Endodermal cell (in vitro differentiated cells): ENCODE measurements around the gene GALNT14. TPM values are rescaled to one million over a fixed set of nuclear protein-coding genes. Genes with fewer than 3 reads are reported as not detected.
A peak's percentile ranks its signal among the peaks of the same experiment; 100 is the strongest.

Experiments
- DNase-seq: peaks from one replicate; pipeline ENCODE4 v3.0.0-alpha.2; 2017
- H3K27ac ChIP-seq: 2 replicates; pipeline ENCODE4 v1.5.1; 2013; ENCODE audit warnings: mild to moderate bottlenecking, low read depth, low read length, moderate library complexity
- H3K27me3 ChIP-seq: 2 replicates; pipeline ENCODE4 v1.6.1; 2013; ENCODE audit warnings: mild to moderate bottlenecking, low read length, moderate library complexity; ENCODE audit not compliant: insufficient read depth, control insufficient read depth, poor library complexity, severe bottlenecking
- H3K36me3 ChIP-seq: 2 replicates; pipeline ENCODE4 v1.7.0; 2013; ENCODE audit warnings: mild to moderate bottlenecking, low read length, moderate library complexity; ENCODE audit not compliant: control insufficient read depth, insufficient read depth
- H3K4me1 ChIP-seq: one replicate; pipeline ENCODE4 v1.7.0; 2013; ENCODE audit warnings: low read length; ENCODE audit not compliant: control insufficient read depth, insufficient read depth
- H3K4me3 ChIP-seq: 2 replicates; pipeline ENCODE4 v1.5.1; 2013; ENCODE audit warnings: mild to moderate bottlenecking, low read length, moderate library complexity
- H3K9ac ChIP-seq: 2 replicates; pipeline ENCODE4 v1.6.1; 2013; ENCODE audit warnings: mild to moderate bottlenecking, low read length, moderate library complexity; ENCODE audit not compliant: poor library complexity, severe bottlenecking; ENCODE audit errors: extremely low read depth
- H3K9me3 ChIP-seq: 2 replicates; pipeline ENCODE4 v1.6.1; 2013; ENCODE audit warnings: mild to moderate bottlenecking, low read length, moderate library complexity; ENCODE audit not compliant: control insufficient read depth
- H3K27ac Mint-ChIP-seq: 2 replicates; pipeline ENCODE4 v1.8.0; 2020; ENCODE audit warnings: mixed read lengths
- H3K27me3 Mint-ChIP-seq: 2 replicates; pipeline ENCODE4 v1.8.0; 2021; ENCODE audit warnings: mild to moderate bottlenecking, mixed read lengths; ENCODE audit not compliant: insufficient read depth
- H3K36me3 Mint-ChIP-seq: 2 replicates; pipeline ENCODE4 v1.8.0; 2020; ENCODE audit warnings: low read depth, mixed read lengths
- H3K4me1 Mint-ChIP-seq: 2 replicates; pipeline ENCODE4 v1.8.0; 2020; ENCODE audit warnings: mixed read lengths
- H3K4me3 Mint-ChIP-seq: 2 replicates; pipeline ENCODE4 v1.8.0; 2020; ENCODE audit warnings: mild to moderate bottlenecking, moderate library complexity, mixed read lengths
- H3K9me3 Mint-ChIP-seq: 2 replicates; pipeline ENCODE4 v1.8.0; 2020; ENCODE audit warnings: mild to moderate bottlenecking, mixed read lengths
- CTCF ChIP-seq: fragments of 200-600 bp; sonication (generic); conservative IDR thresholded peaks from 2 replicates; pipeline ENCODE4 v1.5.0; 2021; ENCODE audit warnings: antibody characterized with exemption, mild to moderate bottlenecking
- WGBS, 2 experiments: methylation state at CpG; one replicate each; pipeline versions ENCODE4 v1.1.5 to v1.1.7; 2013; ENCODE audit warnings: missing lambda C conversion rate in 2 of 2, mixed read lengths in 1 of 2; ENCODE audit not compliant: insufficient coverage in 1 of 2, insufficient read length in 1 of 2; 5-methylcytosine and 5-hydroxymethylcytosine counted together
- total RNA-seq, 2 donors: library from RNA; stranded (reverse); fragmentation: NEBNext Ultra II Directional in 1 of 2; extraction: Animal tissue kit (Norgen Biotek cat#: 25700) in 1 of 2; gene quantifications; 2 replicates in 1 of 2; 3 replicates in 1 of 2; pipeline ENCODE4 v1.2.1, GENCODE V29; 2021

The GALNT14 gene
- total RNA-seq, 2 donors from 2014 or later: 1.4 TPM

DNA sequence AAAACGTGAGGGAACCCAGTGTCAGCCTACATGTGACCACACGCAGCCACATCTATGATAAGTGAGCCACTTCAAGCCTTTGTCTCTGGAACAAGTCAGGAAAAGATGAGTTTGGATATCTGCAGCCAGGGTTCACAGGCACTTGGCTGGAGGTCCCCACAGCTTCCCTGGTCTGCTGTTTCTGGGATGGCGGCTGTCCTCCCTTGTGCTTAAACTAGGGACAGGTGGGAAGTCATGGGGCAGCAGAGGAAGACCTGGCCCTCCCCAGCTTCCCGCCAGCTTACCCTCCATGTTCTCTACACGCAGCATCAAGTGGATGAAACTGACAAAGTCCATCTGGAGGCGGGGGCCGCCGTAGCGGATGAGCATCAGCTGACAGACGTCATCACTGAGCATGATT is 38.5 kb upstream of the GALNT14 start:
- H3K27ac ChIP-seq: no peak overlapping the region
- no peak overlapping the region for H3K9ac ChIP-seq
- Mint-ChIP-seq H3K27ac (no peak overlapping the region), H3K9me3 (no peaks in the 10 kb centered on the region), H3K4me3 (no peak overlapping the region), H3K27me3 (peaks cover 56% of the 10 kb centered on the region), H3K36me3 (no peaks in the 10 kb centered on the region), H3K4me1 (no peaks in the 10 kb centered on the region)
- 87 to 89% methylated on average over 10 of the region's 10 CpGs for WGBS, 2 experiments
- H3K4me3 ChIP-seq: no peak overlapping the region
- peaks cover 31% of the 10 kb centered on the region for H3K27me3 ChIP-seq
- no peak for TF ChIP-seq CTCF
- no peaks in the 10 kb centered on the region for H3K36me3 ChIP-seq
- H3K9me3 ChIP-seq: no peaks in the 10 kb centered on the region
- DNase-seq: no peak
- no peaks in the 10 kb centered on the region for H3K4me1 ChIP-seq

- H3K36me3 Mint-ChIP-seq: no peaks in the 10 kb centered on the region
- Histone ChIP-seq H3K36me3 (no peaks in the 10 kb centered on the region), H3K27ac (no peak overlapping the region), H3K4me1 (peaks cover 2% of the 10 kb centered on the region), H3K4me3 (no peak overlapping the region), H3K27me3 (peaks cover 70% of the 10 kb centered on the region), H3K9ac (no peak overlapping the region), H3K9me3 (no peaks in the 10 kb centered on the region)
- no peak for DNase-seq
- TF ChIP-seq CTCF: no peak
- no peaks in the 10 kb centered on the region for H3K9me3 Mint-ChIP-seq
- H3K27ac Mint-ChIP-seq: no peak overlapping the region
- 90% methylated on average over 4 of the region's 4 CpGs; no CpG with 5 or more reads in 1 of the 2 experiments for WGBS, 2 experiments
- no peaks in the 10 kb centered on the region for H3K4me1 Mint-ChIP-seq
- peaks cover 72% of the 10 kb centered on the region for H3K27me3 Mint-ChIP-seq
- no peak overlapping the region for H3K4me3 Mint-ChIP-seq
Measured at GRCh38 chr2:31171142-31171541, 32.9 kb upstream of the GALNT14 start.

GRCh38 chr2:31170071-31170698 is 31.9 kb upstream of the GALNT14 start:
- no peak overlapping the region for H3K9ac ChIP-seq
- peak; percentile 86 for DNase-seq
- H3K36me3 ChIP-seq: no peaks in the 10 kb centered on the region
- TF ChIP-seq CTCF: peak; percentile 98
- no peak overlapping the region for H3K4me3 Mint-ChIP-seq
- H3K27ac ChIP-seq: no peak overlapping the region
- no peaks in the 10 kb centered on the region for H3K36me3 Mint-ChIP-seq
- no peaks in the 10 kb centered on the region for H3K9me3 ChIP-seq
- H3K27ac Mint-ChIP-seq: no peak overlapping the region
- peaks cover 80% of the 10 kb centered on the region for H3K27me3 Mint-ChIP-seq
- H3K27me3 ChIP-seq: peaks cover 79% of the 10 kb centered on the region
- 0 to 1% methylated on average over 3 to 4 of the region's 4 CpGs for WGBS, 2 experiments
- no peaks in the 10 kb centered on the region for H3K9me3 Mint-ChIP-seq
- no peak overlapping the region for H3K4me3 ChIP-seq
- H3K4me1 Mint-ChIP-seq: no peaks in the 10 kb centered on the region
- peaks cover 2% of the 10 kb centered on the region for H3K4me1 ChIP-seq
